ENCODE measurements around the gene ANGPTL2.
A peak's percentile ranks its signal among the peaks of the same experiment; 100 is the strongest.

ANGPTL2 gene

GRCh38 chr9:127067603-127068220, 54.7 kb downstream of the ANGPTL2 start:
- no peaks in the 10 kb centered on the region for H4K20me1 ChIP-seq
- no peak overlapping the region for H3K9ac ChIP-seq
- H3K4me1 ChIP-seq: peaks cover 0 to 15% (median 0%) of the 10 kb centered on the region in 10 experiments; a peak in 2 of 20 replicates
- H3K9me3 ChIP-seq (replicated peaks in 1 of 11): peaks cover 7 to 16% (median 13%) of the 10 kb centered on the region in 11 experiments; a peak in 21 of 22 replicates
- TF ChIP-seq Cebpa-rat (IDR thresholded peaks at IDR 0.05): no peak
- H3K27me3 ChIP-seq: no peaks in the 10 kb centered on the region
- H3K36me3 ChIP-seq: peaks cover 0 to 14% (median 4%) of the 10 kb centered on the region in 11 experiments; a peak in 8 of 22 replicates
- no peak overlapping the region for H3K27ac ChIP-seq
- no peak overlapping the region for H3K4me3 ChIP-seq
- H3K4me2 ChIP-seq: peak overlapping the region in 1 of 11 experiments; percentile 36; a peak in 2 of 22 replicates

DNA sequence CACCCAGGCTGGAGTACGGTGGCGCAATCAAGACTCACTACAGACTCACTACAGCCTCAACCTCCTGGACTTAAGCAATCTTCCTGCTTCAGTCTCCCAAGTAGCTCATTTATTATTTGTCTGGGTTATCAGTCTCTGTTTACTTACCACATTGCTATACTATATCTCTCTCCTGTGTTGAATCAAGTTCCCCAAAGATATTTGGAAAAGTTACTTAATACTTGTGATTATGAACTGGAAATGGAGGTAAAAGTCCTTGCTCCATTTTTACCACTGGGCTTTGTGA, 55.6 kb downstream of the ANGPTL2 start:
- no peak overlapping the region for H3K4me2 ChIP-seq
- H3K27ac ChIP-seq: no peak overlapping the region

DNA sequence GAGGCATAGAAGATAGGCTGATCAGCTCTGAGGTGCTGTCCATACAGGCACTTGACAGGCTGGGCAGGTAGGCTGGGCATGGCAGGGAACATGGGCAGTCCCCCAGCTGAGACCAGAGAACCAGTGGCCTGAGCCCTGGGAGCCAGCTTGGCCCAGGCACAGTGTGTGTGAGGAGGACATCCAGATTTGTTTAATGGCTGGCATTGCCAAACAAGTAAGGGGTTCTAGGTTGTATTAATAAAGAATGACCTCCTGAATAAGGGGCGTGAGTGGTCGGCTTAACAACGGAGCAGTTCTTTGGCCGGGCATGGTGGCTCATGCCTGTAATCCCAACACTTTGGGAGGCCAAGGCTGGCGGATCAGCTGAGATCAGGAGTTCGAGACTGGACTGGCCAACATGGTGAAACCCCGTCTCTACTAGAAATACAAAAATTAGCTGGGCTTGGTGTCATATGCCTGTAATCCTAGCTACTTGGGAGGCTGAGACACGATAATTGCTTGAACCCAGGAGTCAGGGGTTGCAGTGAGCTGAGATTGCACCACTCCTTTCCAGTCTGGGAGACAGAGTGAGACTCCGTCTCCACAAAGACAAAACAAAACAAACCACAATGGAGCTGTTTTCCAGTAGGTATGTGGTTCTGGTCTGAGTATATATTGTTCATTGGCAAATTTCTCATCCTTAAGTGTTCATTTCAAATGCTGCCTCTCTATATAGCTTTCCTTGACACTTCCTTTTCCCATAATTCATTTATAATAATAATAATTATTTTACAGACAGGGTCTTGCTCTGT, 56.2 kb downstream of the ANGPTL2 start:
- no peak overlapping the region for H3K27ac ChIP-seq
- H3K4me1 ChIP-seq: peaks cover 0 to 15% (median 0%) of the 10 kb centered on the region in 10 experiments; a peak in 2 of 20 replicates
- no peaks in the 10 kb centered on the region for H4K20me1 ChIP-seq
- H3K36me3 ChIP-seq: peaks cover 0 to 6% (median 0%) of the 10 kb centered on the region in 11 experiments; a peak in 4 of 22 replicates
- H3K4me2 ChIP-seq: no peak overlapping the region
- no peak overlapping the region for H3K4me3 ChIP-seq
- no peak for TF ChIP-seq Cebpa-rat (IDR thresholded peaks at IDR 0.05)
- no peaks in the 10 kb centered on the region for H3K27me3 ChIP-seq
- no peak overlapping the region for H3K9ac ChIP-seq
- H3K9me3 ChIP-seq (replicated peaks in 1 of 11): peaks cover 0 to 3% (median 2%) of the 10 kb centered on the region in 11 experiments; a peak in 11 of 22 replicates

More for the DNA sequence above, 55.6 kb downstream of the ANGPTL2 start:
- no peak for TF ChIP-seq Cebpa-rat (IDR thresholded peaks at IDR 0.05)
- Histone ChIP-seq H3K4me1 (peaks cover 0 to 15% (median 0%) of the 10 kb centered on the region in 10 experiments; a peak in 2 of 20 replicates), H4K20me1 (no peaks in the 10 kb centered on the region), H3K36me3 (peaks cover 0 to 8% (median 0%) of the 10 kb centered on the region in 11 experiments; a peak in 6 of 22 replicates), H3K9me3 (replicated peaks in 1 of 11) (peaks cover 2 to 8% (median 7%) of the 10 kb centered on the region in 11 experiments; a peak in 20 of 22 replicates), H3K27me3 (no peaks in the 10 kb centered on the region), H3K9ac (no peak overlapping the region), H3K4me3 (no peak overlapping the region)

DNA sequence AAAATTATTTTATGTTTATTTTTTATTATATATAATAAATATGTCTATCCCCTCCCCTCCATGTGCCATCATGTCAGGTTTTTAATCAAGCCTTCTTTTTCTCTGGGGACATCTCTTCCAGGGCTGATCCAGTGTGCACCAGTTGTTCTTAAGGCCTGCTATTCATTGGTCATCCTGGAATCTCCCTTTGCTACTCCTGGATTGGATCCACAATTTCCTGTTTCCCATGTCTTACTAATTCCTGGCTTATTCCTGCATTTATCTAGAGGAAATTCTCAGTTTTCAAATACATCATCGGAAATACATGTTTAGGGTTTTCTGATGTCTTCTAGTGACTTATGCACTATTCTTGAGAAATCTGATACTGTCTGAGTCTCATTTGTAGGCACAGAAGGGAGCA, 56.8 kb downstream of the ANGPTL2 start:
- Histone ChIP-seq H4K20me1 (no peaks in the 10 kb centered on the region), H3K9me3 (replicated peaks in 1 of 11) (no peaks in the 10 kb centered on the region), H3K4me3 (no peak overlapping the region), H3K27ac (no peak overlapping the region), H3K9ac (no peak overlapping the region), H3K4me2 (no peak overlapping the region), H3K4me1 (peaks cover 0 to 15% (median under 1%) of the 10 kb centered on the region in 10 experiments; a peak in 4 of 20 replicates), H3K36me3 (peaks cover 0 to 6% (median 0%) of the 10 kb centered on the region in 11 experiments; a peak in 2 of 22 replicates), H3K27me3 (no peaks in the 10 kb centered on the region)
- TF ChIP-seq Cebpa-rat (IDR thresholded peaks at IDR 0.05): no peak

DNA sequence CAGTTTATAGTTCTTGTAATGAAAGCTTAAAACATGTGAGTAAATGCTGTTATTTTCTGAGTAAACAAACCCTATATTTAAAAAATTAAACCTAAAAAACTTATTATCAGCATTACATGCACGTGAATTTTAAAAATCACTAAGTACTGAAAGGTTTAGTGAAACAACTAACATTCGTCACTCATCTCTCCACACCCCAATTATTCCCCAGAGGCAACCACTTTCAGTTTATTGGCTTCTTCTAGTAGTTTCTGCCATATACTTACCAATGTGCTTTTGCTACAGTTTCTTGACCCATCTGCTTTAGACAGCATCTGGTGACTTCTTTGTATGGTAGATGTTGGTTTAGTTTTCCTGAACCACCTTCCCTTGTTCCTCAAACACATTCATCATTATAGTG, 58.1 kb downstream of the ANGPTL2 start:
- Histone ChIP-seq H3K4me1 (peaks cover 10 to 27% (median 12%) of the 10 kb centered on the region in 10 experiments), H3K27ac (no peak overlapping the region), H3K4me3 (no peak overlapping the region), H3K4me2 (no peak overlapping the region), H3K27me3 (no peaks in the 10 kb centered on the region), H3K9me3 (replicated peaks in 1 of 11) (no peaks in the 10 kb centered on the region), H3K9ac (no peak overlapping the region), H3K36me3 (peaks cover 0 to 2% (median 0%) of the 10 kb centered on the region in 11 experiments; a peak in 1 of 22 replicates), H4K20me1 (peaks cover 0 to 4% (median 0%) of the 10 kb centered on the region in 11 experiments; a peak in 1 of 22 replicates)
- TF ChIP-seq Cebpa-rat (IDR thresholded peaks at IDR 0.05): no peak

DNA sequence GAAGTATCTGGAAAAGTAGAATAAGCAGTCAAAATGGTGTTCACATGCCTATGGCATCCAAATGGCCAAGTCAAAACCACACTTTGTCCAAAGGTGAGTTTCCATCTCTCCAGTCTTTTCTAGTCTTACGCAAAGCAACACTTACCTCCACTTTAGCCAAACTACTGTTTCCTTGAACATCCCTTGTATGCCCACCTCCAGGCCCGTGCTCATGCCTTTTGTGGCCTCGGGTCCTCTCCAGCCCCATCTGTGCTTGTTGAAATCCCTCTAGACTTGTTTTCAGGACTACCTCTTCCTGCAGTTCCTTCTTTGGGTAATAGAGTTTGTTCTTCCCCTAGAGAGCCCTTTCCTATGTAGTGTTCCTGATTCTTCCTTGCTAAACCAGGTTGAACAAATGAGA, 61.0 kb downstream of the ANGPTL2 start:
- Histone ChIP-seq H3K36me3 (peaks cover 0 to 3% (median 0%) of the 10 kb centered on the region in 11 experiments; a peak in 1 of 22 replicates), H3K4me1 (peaks cover 10 to 22% (median 14%) of the 10 kb centered on the region in 10 experiments), H3K27ac (no peak overlapping the region), H3K9me3 (replicated peaks in 1 of 11) (no peaks in the 10 kb centered on the region), H3K9ac (no peak overlapping the region), H3K4me3 (no peak overlapping the region), H3K27me3 (no peaks in the 10 kb centered on the region), H4K20me1 (peaks cover 0 to 4% (median 0%) of the 10 kb centered on the region in 11 experiments; a peak in 1 of 22 replicates), H3K4me2 (no peak overlapping the region)
- no peak for TF ChIP-seq Cebpa-rat (IDR thresholded peaks at IDR 0.05)

DNA sequence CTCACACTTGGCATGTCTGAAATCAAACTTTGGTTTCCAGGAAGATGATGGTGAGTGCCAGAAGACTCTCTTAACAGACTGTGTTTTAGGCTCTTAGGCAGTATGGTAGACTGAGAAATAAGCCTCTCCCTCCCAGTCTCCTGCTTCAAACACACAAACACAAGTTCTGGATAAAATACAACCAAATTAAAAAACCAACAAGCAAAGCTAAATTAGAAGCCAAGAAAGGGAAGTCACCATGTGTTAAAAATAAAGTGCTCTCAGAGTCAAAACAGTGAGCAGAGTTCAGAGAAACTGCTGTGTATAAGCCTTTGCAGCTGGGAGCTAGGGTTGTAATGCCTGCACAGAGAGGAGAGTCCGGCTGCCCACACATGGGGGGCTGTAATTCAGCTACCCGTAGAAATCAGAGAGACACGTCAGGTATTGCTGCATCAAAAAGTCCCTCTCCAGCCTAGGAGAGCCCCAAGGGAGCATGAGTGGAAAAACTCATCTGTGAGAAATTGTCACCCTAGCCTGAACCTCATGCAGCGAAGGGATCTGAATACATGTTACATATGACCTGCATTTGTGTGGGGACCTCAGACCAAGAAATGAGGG, 62.6 kb downstream of the ANGPTL2 start:
- Histone ChIP-seq H3K9me3 (replicated peaks in 1 of 11) (no peaks in the 10 kb centered on the region), H3K4me2 (peak overlapping the region; percentile 35 to 66 (median 42)), H4K20me1 (peaks cover 0 to 4% (median 0%) of the 10 kb centered on the region in 11 experiments; a peak in 1 of 22 replicates), H3K4me1 (peaks cover 10 to 21% (median 13%) of the 10 kb centered on the region in 10 experiments), H3K27ac (no peak overlapping the region), H3K9ac (peak overlapping the region in 1 of 11 experiments; percentile 11; a peak in 1 of 22 replicates), H3K36me3 (peaks cover 0 to 3% (median 0%) of the 10 kb centered on the region in 11 experiments; a peak in 1 of 22 replicates), H3K27me3 (no peaks in the 10 kb centered on the region), H3K4me3 (no peak overlapping the region)
- no peak for TF ChIP-seq Cebpa-rat (IDR thresholded peaks at IDR 0.05)

- no peaks in the 10 kb centered on the region for H3K27me3 ChIP-seq
- H3K4me3 ChIP-seq: no peak overlapping the region
- TF ChIP-seq Cebpa-rat (IDR thresholded peaks at IDR 0.05): no peak
- H3K9ac ChIP-seq: no peak overlapping the region
- H3K27ac ChIP-seq: no peak overlapping the region
- peak overlapping the region in 8 of 11 experiments; percentile 37 to 66 (median 50); a peak in 9 of 22 replicates for H3K4me2 ChIP-seq
- H3K9me3 ChIP-seq (replicated peaks in 1 of 11): no peaks in the 10 kb centered on the region
- H4K20me1 ChIP-seq: peaks cover 0 to 4% (median 0%) of the 10 kb centered on the region in 11 experiments; a peak in 1 of 22 replicates
- peaks cover 0 to 3% (median 0%) of the 10 kb centered on the region in 11 experiments; a peak in 1 of 22 replicates for H3K36me3 ChIP-seq
- peaks cover 10 to 21% (median 13%) of the 10 kb centered on the region in 10 experiments for H3K4me1 ChIP-seq
Observed at GRCh38 chr9:127059030-127059429, 63.4 kb downstream of the ANGPTL2 start.

All from BLaER1 treated with 17β-estradiol and CSF1 and Interleukin-3, amounts not matched to agents 10 nM and 100 nM (cell line).